HepG2 (cell line): Measurements from ENCODE around the gene SHISAL1. TPM values are rescaled to one million over a fixed set of nuclear protein-coding genes. Genes with fewer than 3 reads are reported as not detected.

Experiments
- ATAC-seq: fragments of 200-7000 bp; cut with Tn5 transposase; 3 replicates; pipeline ENCODE4 v1.9.1; 2020; ENCODE audit warnings: mild to moderate bottlenecking, moderate library complexity
- BruUV-seq: library from RNA; stranded (reverse); fragments of 400-500 nt; replicated peaks from 2 replicates; lab custom pipeline; 2021; lab: Mats Ljungman, UMichigan
- CTCF ChIA-PET: fragments of 300-600 bp; formaldehyde crosslinking; extraction: SDS; loops from one replicate; lab custom pipeline; 2021; ENCODE audit warnings: low total read pairs, inconsistent platforms, low intra/inter-chr PET ratio; lab: Yijun Ruan, JAX
- POLR2A ChIA-PET: fragments of 350-600 bp; sonication (Branson Sonifier 250); formaldehyde crosslinking; loops from one replicate; lab custom pipeline; 2020; ENCODE audit warnings: antibody characterized with exemption, inconsistent platforms; lab: Yijun Ruan, JAX
- DNase-seq: peaks from one replicate; pipeline ENCODE4 v3.0.0-alpha.2; 2015; ENCODE audit warnings: low spot score
- FAIRE-seq: peaks from 3 replicates; lab custom pipeline; 2011; peaks lifted over from hg19 to GRCh38; lab: Jason Lieb, UNC
- H2AFZ ChIP-seq: one replicate; pipeline ENCODE4 v1.6.1; 2011; ENCODE audit warnings: low read length, inconsistent platforms
- H3K27ac ChIP-seq: fragments of 300-600 bp; 3 replicates; pipeline ENCODE4 v1.8.0; 2011; ENCODE audit warnings: mixed run types, mild to moderate bottlenecking, mixed read lengths, low read length, inconsistent platforms; ENCODE audit not compliant: insufficient read depth; ENCODE audit errors: extremely low read length
- H3K27me3 ChIP-seq, 2 experiments: fragments of 200-600 bp in 1 of 2; 2 replicates in 1 of 2; 3 replicates in 1 of 2; pipeline versions ENCODE4 v1.6.0 to v1.8.0; 2011; ENCODE audit warnings: low read length in 2 of 2, mild to moderate bottlenecking in 2 of 2, moderate library complexity in 2 of 2, inconsistent platforms in 1 of 2; ENCODE audit not compliant: insufficient read depth in 2 of 2, control insufficient read depth in 1 of 2
- H3K36me3 ChIP-seq, 2 experiments: fragments of 200-600 bp in 1 of 2; replicated peaks in 1 of 2; 2 replicates in 1 of 2; 3 replicates in 1 of 2; pipeline versions ENCODE4 v1.5.1 to v1.8.0; 2011; ENCODE audit warnings: low read length in 2 of 2, inconsistent platforms in 1 of 2; ENCODE audit not compliant: insufficient read depth in 2 of 2, control insufficient read depth in 1 of 2
- H3K4me1 ChIP-seq: 2 replicates; pipeline ENCODE4 v1.5.1; 2012; ENCODE audit warnings: low read length, inconsistent platforms; ENCODE audit not compliant: insufficient read depth
- H3K4me2 ChIP-seq: 2 replicates; pipeline ENCODE4 v1.6.0; 2011; ENCODE audit warnings: low read depth, low read length, inconsistent platforms
- H3K4me3 ChIP-seq, 3 experiments: fragments of 200-600 bp in 1 of 3; sonication (generic), shearing (Covaris generic) in 1 of 3; replicated peaks in 1 of 3; 2 replicates each; pipeline ENCODE4 v1.5.1; 2011 to 2016; ENCODE audit warnings: low read length in 3 of 3, inconsistent platforms in 2 of 3, low read depth in 2 of 3, mild to moderate bottlenecking in 2 of 3, control low read depth in 1 of 3, mixed read lengths in 1 of 3; ENCODE audit not compliant: insufficient read depth in 1 of 3
- H3K79me2 ChIP-seq: one replicate; pipeline ENCODE4 v1.6.1; 2011; ENCODE audit warnings: low read length, inconsistent platforms; ENCODE audit not compliant: insufficient read depth
- H3K9ac ChIP-seq: 2 replicates; pipeline ENCODE4 v1.6.0; 2011; ENCODE audit warnings: mild to moderate bottlenecking, low read depth, low read length, inconsistent platforms; ENCODE audit not compliant: insufficient read depth
- H3K9me3 ChIP-seq: 2 replicates; pipeline ENCODE4 v1.5.1; 2012; ENCODE audit warnings: mild to moderate bottlenecking, low read length
- H4K20me1 ChIP-seq: 2 replicates; pipeline ENCODE4 v1.6.0; 2011; ENCODE audit warnings: inconsistent platforms, mild to moderate bottlenecking, low read length, moderate library complexity; ENCODE audit not compliant: insufficient read depth
- ATF4 ChIP-seq, 2 experiments: fragments of 450-650 bp in 1 of 2; sonication (generic) in 1 of 2; formaldehyde crosslinking; IDR thresholded peaks; 2 replicates each; pipeline versions ENCODE4 v1.5.0 to v1.8.0; 2020 to 2022; ENCODE audit warnings: mild to moderate bottlenecking in 1 of 2, missing genetic modification reagents in 1 of 2
- CREB3 ChIP-seq: sonication (generic); formaldehyde crosslinking; IDR thresholded peaks from 2 replicates; pipeline ENCODE4 v1.5.0; 2020; ENCODE audit warnings: missing genetic modification reagents
- DDIT3 ChIP-seq: sonication (generic); formaldehyde crosslinking; IDR thresholded peaks from 2 replicates; pipeline ENCODE4 v1.4.0; 2020; ENCODE audit warnings: mild to moderate bottlenecking, missing genetic modification reagents
- FOXP4 ChIP-seq: sonication (generic); formaldehyde crosslinking; IDR thresholded peaks from 2 replicates; pipeline ENCODE4 v1.4.0; 2020; ENCODE audit warnings: missing genetic modification reagents
- HOXD1 ChIP-seq: sonication (generic); formaldehyde crosslinking; IDR thresholded peaks from 2 replicates; pipeline ENCODE4 v1.5.0; 2020; ENCODE audit warnings: missing genetic modification reagents
- MAFF ChIP-seq: IDR thresholded peaks from 2 replicates; pipeline ENCODE4 v1.6.1; 2011; ENCODE audit warnings: low read depth, low read length, improper control_type of control experiment
- MAFK ChIP-seq, 2 experiments: IDR thresholded peaks in 1 of 2; conservative IDR thresholded peaks in 1 of 2; 2 replicates each; pipeline ENCODE4 v1.6.1; 2011; ENCODE audit warnings: improper control_type of control experiment in 2 of 2, low read length in 2 of 2
- RXRA ChIP-seq: sonication (generic); formaldehyde crosslinking; IDR thresholded peaks from 2 replicates; pipeline ENCODE4 v1.5.1; 2020; ENCODE audit warnings: missing genetic modification reagents
- ZNF704 ChIP-seq: sonication (generic); formaldehyde crosslinking; IDR thresholded peaks from 2 replicates; pipeline ENCODE4 v1.8.1; 2023; ENCODE audit warnings: mild to moderate bottlenecking, inconsistent platforms, moderate library complexity, missing genetic modification reagents, borderline replicate concordance
- WGBS: methylation state at CpG from one replicate; pipeline ENCODE4 v1.1.6; 2017; ENCODE audit warnings: low lambda C conversion rate; 5-methylcytosine and 5-hydroxymethylcytosine counted together
- in situ Hi-C: cut with HindIII; loops from 2 replicates; pipeline ENCODE4 v1.10.0; 2017; ENCODE audit warnings: low pct_unique_long_range_greater_than_20kb; ENCODE audit not compliant: extremely low pct_ligation_motif_present
- intact Hi-C: fragments of 100-400 bp; cut with micrococcal nuclease; formaldehyde crosslinking; loops from one replicate; pipeline ENCODE4 v1.10.0; 2022; ENCODE audit not compliant: unreplicated experiment
- polyA plus RNA-seq, 8 experiments: library from polyadenylated mRNA; depleted of rRNA in 3 of 8; stranded (reverse) in 7 of 8; unstranded in 1 of 8; fragments of >200 nt; fragmentation: Illumina TruSeq in 4 of 8; extraction: Trizol in 4 of 8; gene quantifications; 2 replicates each; pipeline versions ENCODE4 v1.2.1 to v1.2.3, GENCODE V29; 2011 to 2016; ENCODE audit warnings: low read depth in 4 of 8, missing spikeins in 1 of 8, mixed read lengths in 1 of 8; ENCODE audit not compliant: insufficient read depth in 1 of 8
- total RNA-seq, 5 experiments: library from RNA; depleted of rRNA; stranded (reverse); fragments of >200 nt; fragmentation: Illumina TruSeq; extraction: Trizol; gene quantifications; 2 replicates each; pipeline ENCODE4 v1.2.3, GENCODE V29; 2016; ENCODE audit warnings: low read depth in 1 of 5

The SHISAL1 gene
- total and polyA plus RNA-seq, 2 of the 13 experiments (the other 11 are each of a cell fraction or from before 2014, with no cell fraction given) = not detected

GRCh38 chr22:44352378-44353035 lies 39.8 kb upstream of the SHISAL1 start (continued):
- TF ChIP-seq ATF4 (CRISPR knock-in tag; IDR thresholded peaks at IDR 0.05) (no peak), ZNF704 (no peak), RXRA (CRISPR knock-in tag) (no peak)
- TF ChIP-seq, all 625 proteins: peak for 0

- intact Hi-C loops = no loop called here
- FAIRE-seq (no peak), DNase-seq (no peak), ATAC-seq (no peak)
- ChIA-PET POLR2A (no interaction called here), CTCF (no interaction called here)
- TF ChIP-seq CREB3 (CRISPR knock-in tag) = no peak
- TF ChIP-seq MAFF = peak; percentile 96
- no peak for TF ChIP-seq DDIT3 (CRISPR knock-in tag)
- no peak for TF ChIP-seq HOXD1 (CRISPR knock-in tag)
- TF ChIP-seq FOXP4 = no peak
- peak; percentile 95 to 98 for TF ChIP-seq MAFK (conservative IDR thresholded peaks at IDR 0.05 in 1 of 2, IDR thresholded peaks at IDR 0.05 in 1 of 2; ENCODE audit: low read length in 2 of 2)
- Histone ChIP-seq H3K27me3 (peaks cover 1 to 40% of the 10 kb centered on the region in 2 experiments; a peak in 4 of 5 replicates), H3K9me3 (no peaks in the 10 kb centered on the region), H3K4me2 (no peak overlapping the region), H3K4me1 (no peaks in the 10 kb centered on the region), H2AFZ (no peak overlapping the region), H3K4me3 (no peak overlapping the region), H3K27ac (no peak overlapping the region), H3K79me2 (no peaks in the 10 kb centered on the region), H3K9ac (no peak overlapping the region), H4K20me1 (no peaks in the 10 kb centered on the region), H3K36me3 (no peaks in the 10 kb centered on the region)
- 17% methylated on average over 8 of the region's 11 CpGs for WGBS
- in situ Hi-C loops = loop anchor here (10.0 kb wide), 1 partner anchor 273 kb away; no protein-coding TSS in a partner anchor
- no TSS peak for BruUV-seq
Measured at GRCh38 chr22:44351685-44352377, 39.1 kb upstream of the SHISAL1 start.
